GM06990 (cell line): ENCODE results near the gene UTP18.

Source experiments
- DNase-seq: peaks from one replicate; pipeline ENCODE4 v3.0.0-alpha.2; 2011; ENCODE audit not compliant: insufficient read length; ENCODE audit errors: extremely low read depth
- H3K27me3 ChIP-seq: replicated peaks from 2 replicates; pipeline ENCODE4 v1.6.0; 2011; ENCODE audit warnings: low read length; ENCODE audit not compliant: control insufficient read depth, insufficient read depth
- H3K36me3 ChIP-seq: 2 replicates; pipeline ENCODE4 v1.5.1; 2011; ENCODE audit warnings: low read length; ENCODE audit not compliant: control insufficient read depth, insufficient read depth
- H3K4me3 ChIP-seq: replicated peaks from 2 replicates; pipeline ENCODE4 v1.5.1; 2011; ENCODE audit warnings: low read depth, mild to moderate bottlenecking, control low read depth, low read length
- CTCF ChIP-seq: IDR thresholded peaks from 2 replicates; pipeline ENCODE4 v1.5.1; 2011; ENCODE audit warnings: low read length, control low read depth, mild to moderate bottlenecking, inconsistent platforms; ENCODE audit not compliant: insufficient read depth, poor library complexity, severe bottlenecking

The UTP18 gene

GRCh38 chr17:51335006-51335590 is 74.8 kb downstream of the UTP18 start:
- no peak for TF ChIP-seq CTCF
- Histone ChIP-seq H3K36me3 (no peaks in the 10 kb centered on the region), H3K27me3 (peaks cover 2% of the 10 kb centered on the region), H3K4me3 (no peak overlapping the region)
- DNase-seq: no peak

- Histone ChIP-seq H3K36me3 (no peaks in the 10 kb centered on the region), H3K27me3 (peaks cover 2% of the 10 kb centered on the region), H3K4me3 (no peak overlapping the region)
- no peak for TF ChIP-seq CTCF
- DNase-seq: no peak
Observed at GRCh38 chr17:51335883-51336822, 75.8 kb downstream of the UTP18 start.

GRCh38 chr17:51341457-51341856 is 81.1 kb downstream of the UTP18 start:
- no peaks in the 10 kb centered on the region for H3K36me3 ChIP-seq
- no peak for TF ChIP-seq CTCF
- peaks cover 2% of the 10 kb centered on the region for H3K27me3 ChIP-seq
- no peak for DNase-seq
- H3K4me3 ChIP-seq: no peak overlapping the region

- no peak for TF ChIP-seq CTCF
- DNase-seq: no peak
- Histone ChIP-seq H3K36me3 (no peaks in the 10 kb centered on the region), H3K4me3 (no peak overlapping the region), H3K27me3 (peaks cover 2% of the 10 kb centered on the region)
Observed at GRCh38 chr17:51342257-51342656, 81.9 kb downstream of the UTP18 start.

GRCh38 chr17:51344532-51344931 is 84.2 kb downstream of the UTP18 start:
- H3K27me3 ChIP-seq: no peaks in the 10 kb centered on the region
- no peak for DNase-seq
- no peak for TF ChIP-seq CTCF
- no peaks in the 10 kb centered on the region for H3K36me3 ChIP-seq
- no peak overlapping the region for H3K4me3 ChIP-seq
